HG02970 (cell line): ENCODE measurements around the gene FAT3.

Experiments
- ATAC-seq: cut with Tn5 transposase; IDR thresholded peaks from one replicate; pipeline ENCODE4 v1.9.1; 2021; ENCODE audit warnings: mild to moderate bottlenecking, moderate library complexity, moderate number of reproducible peaks; ENCODE audit not compliant: unreplicated experiment, low FRiP score

Gene FAT3

DNA sequence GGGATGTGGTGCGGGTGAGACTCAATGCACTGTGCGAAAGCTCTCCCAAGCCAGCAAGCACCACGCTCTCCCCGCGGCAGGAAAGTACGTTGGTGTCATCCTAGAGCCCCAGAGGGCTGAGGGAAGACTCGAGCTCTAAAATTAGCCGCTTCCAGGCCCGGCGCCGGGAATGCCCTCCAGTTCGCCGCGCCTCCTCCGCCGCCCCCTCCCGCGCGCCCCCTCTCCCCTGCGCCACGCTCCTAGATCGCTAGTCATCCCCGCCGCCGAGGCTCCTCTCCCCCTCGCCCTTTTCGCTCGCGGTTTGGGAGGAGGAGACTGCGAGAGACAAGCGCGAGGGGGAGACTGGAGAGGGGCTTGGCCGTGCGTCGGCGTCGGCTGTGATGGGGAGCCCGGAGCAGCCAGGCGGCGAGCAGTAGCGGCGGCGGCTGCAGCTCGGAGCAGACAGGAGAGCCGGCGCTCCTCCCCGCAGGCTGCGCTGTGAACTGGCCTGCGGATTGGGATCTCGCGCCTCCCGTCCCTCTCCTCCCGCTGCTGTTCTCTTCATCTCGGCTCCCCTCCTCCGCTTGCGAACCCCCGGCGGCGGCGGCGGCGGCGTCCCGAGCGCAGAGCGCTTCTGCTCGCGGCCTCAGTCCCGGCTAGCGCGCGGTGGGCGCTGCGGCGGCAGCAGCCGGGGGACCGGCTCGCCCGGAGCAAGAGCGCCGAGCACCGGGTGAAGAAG lies at the start of gene FAT3:
TSS of gene FAT3 (plus strand) at position 412 of the 718 bp plus-strand sequence. CDS start 127,295 bp downstream, outside the sequence.
- no peak for ATAC-seq

DNA sequence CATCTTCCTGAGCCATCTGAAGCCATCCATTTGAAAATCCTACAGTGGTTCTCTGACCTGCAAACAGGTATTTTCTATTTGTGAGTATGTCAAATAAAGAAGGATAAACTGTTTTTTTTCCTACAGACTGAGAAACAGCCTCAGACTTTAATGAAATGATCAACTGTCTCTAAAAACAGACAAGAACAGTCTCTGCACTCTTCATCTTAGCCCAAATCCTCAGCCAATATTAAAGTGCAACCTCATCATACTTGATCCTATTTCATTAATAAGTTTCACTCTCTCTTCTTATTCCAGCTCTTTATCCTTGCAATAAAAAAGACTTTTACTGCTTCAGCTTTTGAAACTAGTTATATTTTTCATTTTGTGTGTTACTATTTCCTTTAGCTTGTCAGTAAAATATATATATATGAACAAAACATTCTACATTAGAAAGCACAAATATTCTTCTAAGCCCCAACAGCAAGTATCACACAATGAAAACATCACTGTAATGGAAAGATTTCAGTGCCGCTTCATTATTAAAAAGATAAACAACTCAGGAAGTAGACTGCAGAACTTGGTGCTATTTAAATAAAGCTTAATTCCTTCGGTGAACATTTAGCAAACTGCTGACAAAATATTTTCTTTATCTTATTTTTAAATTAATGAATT lies 45.5 kb upstream of the FAT3 start:
- no peak for ATAC-seq

DNA sequence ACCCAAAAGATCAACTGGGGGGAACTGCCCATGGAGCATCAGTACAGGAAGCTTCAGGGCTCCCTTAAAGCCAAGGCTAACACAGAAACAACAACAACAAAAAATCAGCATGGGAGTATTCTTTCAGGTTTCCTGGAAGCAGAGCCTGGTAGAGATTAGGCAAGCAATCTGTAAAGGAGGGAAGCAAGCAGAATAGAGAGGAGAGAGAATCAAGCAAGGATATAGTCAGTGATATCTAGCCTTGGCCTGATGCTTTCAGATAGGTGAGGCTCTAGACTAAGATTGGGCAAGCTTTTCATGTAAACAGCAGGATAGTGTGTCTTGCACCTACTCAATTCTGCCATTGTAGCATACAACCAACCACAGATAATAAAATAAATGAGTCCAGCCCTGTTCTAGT lies 44.4 kb upstream of the FAT3 start:
- no peak for ATAC-seq

DNA sequence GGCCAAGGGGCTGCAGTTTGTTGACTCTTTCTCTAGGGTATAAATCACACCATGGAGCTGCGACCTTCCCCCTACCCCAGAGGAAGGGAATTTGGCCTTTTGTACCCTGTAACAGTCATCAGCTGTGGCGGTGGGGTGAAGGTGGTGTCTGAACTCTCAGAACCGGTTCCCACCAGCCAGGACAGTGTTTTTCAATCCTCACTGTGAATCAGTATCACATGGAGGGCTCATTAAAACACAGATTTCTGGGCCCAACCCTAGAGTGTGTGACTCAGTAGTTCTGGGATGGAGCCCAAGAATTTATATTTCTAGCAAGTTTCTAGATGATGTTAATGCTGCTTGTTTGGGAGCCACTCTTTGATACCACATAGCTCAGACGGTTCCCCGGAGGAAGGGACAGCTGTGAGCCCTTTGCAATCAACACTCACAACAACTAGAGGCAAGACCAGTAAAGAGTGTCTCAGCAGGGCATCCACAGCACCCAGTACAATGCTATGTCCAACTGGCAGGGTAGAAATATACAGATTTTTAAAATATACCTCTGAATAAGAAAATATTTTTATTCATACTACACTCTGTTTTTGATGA lies 43.9 kb upstream of the FAT3 start:
- no peak for ATAC-seq

DNA sequence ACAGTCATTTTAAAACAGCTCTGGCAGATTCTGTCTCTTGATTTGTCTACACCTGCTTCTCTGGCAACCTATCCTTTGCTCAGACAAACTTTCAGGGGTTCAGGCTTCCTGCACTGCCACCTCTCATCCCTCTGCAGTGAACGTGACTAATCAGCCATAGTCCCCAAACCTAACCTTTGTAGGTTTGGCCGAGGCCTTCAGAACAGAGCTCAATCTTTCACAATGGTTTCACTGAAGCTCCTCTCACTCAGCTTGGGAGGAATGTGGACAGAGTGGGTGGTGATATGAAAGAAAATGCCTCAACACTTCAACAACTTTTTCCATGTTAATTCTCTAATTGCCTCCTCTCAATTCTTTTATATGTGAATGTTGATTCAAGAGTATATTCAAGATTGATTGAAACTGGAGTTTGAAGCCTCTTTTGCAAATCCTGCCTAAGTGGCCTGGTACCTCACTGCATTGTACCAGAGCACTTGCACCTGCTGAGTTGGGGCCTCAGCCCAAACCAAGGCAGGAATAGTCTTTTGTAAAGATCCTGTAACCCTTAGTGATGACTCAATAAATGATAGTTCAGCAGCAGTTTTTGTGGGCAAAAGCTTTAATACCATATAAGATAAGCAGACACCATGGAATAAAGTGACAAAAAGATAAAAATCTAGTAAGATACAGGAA lies 33.9 kb upstream of the FAT3 start:
- no peak for ATAC-seq

DNA sequence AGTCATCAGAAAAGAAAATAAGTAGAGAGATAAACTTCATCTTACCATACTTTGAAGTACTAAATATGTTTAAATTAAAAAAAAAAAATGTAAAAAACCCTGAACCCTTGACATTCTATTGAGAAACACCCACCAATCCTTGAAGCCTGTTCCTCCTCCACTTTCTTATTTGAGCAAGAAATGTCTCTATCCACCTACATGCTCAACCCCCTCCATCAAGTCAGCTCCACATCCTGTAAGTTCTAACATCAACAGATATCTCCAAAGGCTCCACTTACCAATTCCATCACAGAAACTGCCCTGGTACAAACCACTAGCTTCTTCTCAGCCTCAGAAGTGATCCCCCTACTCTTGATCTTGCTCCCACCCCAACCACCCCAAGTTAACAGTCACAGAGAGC lies 32.5 kb upstream of the FAT3 start:
- no peak for ATAC-seq

DNA sequence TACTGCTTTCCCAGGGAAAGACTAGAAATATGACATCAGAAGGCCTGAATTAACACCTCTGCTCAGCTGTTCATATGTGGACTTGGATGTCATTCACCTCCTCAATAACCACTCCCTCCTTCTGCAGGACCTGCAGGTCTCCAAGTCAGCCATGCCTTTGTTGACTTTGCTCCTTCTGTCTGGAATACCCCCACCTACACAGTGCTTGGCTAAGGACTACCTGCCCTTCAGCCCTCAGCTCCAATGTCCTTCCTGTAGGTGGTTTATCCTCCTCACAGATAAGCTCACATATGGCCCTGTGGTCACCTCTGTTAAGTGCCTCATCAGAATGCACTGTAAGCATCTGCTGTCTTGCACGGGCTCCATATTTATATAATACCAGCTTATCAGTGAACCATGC lies 26.4 kb upstream of the FAT3 start:
- no peak for ATAC-seq

DNA sequence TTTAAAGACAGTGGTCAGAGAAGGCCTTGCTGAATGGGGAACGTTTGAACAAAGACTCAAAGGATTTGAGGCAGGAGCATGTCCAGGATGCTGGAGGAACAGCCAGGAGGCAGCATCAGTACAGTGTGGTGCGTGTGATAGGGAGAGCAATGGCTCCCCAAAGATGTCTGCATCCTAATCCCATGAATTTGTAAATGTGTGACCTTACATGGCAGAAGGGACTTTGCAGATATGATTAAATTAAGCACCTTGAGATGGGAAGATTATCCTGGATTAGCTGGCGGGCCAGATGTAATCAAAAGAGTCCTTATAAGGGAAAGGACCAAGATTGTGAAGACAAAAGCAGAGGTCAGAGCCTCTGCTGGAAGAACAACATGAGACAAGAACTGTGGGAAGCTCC lies 24.6 kb upstream of the FAT3 start:
- no peak for ATAC-seq

DNA sequence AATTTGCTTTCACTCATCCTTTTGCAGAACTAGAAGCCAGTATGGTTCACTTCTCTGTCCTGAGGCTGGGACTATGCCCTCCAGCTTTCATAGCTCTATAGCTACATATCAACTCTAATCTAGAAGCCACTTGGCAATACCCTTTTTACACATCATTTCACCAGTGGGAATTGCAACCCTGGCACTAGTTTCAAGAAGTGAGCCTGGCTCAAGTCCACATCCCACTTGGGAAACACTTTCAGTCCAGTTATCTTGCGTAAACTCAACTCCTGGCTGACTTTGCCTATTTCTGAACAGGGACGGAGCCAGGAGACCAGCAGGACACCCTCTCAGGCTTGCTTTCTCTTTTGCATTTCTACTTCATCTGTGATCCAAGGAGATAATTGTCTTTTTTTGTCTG lies 19.9 kb upstream of the FAT3 start:
- ATAC-seq, result no peak

DNA sequence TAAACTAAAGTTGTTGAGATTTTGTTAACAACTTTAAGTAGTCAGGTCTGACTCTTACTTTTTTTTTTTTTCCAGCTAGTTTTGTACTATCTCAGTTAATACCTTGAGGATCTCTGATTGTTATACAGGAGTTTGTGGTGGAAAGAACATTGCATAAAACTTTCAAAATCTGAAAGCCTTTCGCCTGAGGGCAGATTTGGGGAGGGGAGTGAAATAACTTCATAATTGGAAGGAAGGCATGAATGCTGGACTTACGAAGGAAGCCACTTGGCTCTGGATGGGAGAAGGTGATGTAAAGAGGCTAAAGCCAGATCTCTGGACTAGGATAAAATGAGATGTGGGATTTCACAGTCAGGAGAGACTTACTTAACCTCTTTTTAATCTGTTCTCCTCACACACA lies 18.2 kb upstream of the FAT3 start:
- no peak for ATAC-seq

DNA sequence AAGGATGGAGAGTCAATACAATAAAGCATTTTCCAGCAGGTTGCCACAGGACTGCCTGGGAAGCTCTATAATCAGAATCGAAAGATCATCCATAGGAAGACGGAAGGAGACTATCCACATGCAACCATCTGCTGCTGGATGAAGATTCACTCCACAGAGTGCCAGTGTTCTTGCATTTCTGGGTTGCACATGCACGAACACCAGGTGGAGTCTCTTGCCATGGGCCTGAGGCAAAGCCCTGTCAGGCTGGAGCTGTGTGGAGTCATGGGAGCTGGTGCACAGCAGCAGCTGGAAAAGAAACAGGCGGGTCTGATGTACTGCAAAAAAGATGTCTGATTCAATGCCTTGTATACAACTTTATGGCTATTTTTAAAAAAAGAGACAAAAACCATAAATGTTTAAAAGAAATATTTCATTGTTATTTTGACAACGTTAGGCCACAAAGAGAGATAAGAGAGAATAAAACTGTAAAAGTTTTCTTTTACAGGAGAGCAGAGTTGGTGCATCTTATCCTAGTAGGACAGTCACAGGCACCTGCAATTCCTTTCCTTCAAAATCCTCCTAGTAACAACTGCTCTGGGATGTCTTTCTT lies 12.9 kb upstream of the FAT3 start:
- no peak for ATAC-seq

DNA sequence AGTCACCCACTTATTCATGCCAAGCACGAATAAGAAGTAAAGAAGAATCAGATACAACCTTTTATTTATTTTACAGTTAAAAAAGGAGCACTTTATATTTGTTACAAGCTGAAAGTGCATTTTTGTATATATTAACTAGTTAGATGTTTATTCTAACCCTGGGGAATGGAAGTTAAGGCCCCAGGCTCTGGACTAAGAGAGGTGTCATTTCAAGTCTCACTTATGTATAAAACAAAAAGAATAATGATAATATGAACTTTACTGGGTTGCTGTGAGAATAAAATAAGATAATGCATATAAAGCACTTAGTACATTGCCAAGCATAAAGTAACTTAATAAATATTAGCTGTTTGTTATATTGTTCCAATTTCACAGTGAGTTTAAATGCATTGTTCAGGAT lies 12.1 kb upstream of the FAT3 start:
- ATAC-seq, result no peak

DNA sequence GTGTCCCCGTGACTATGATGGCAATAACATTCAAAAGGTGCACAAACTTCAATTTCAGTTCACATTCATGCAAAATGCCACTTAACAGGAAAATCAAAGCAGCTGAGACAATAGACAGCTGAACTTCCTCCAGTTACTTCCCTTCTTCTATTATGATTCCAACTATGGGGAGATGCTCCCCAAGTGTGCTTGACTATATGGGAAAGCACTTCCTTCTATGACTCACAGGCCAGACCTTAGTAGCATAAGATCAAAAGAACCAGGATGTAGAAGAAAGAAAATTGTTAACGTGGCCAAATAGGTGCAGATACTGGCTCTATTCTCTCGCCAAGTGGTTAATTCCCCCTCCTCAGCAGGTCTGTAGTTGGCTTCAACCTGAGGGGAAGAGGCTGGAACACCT lies 7.8 kb upstream of the FAT3 start:
- ATAC-seq, result no peak

DNA sequence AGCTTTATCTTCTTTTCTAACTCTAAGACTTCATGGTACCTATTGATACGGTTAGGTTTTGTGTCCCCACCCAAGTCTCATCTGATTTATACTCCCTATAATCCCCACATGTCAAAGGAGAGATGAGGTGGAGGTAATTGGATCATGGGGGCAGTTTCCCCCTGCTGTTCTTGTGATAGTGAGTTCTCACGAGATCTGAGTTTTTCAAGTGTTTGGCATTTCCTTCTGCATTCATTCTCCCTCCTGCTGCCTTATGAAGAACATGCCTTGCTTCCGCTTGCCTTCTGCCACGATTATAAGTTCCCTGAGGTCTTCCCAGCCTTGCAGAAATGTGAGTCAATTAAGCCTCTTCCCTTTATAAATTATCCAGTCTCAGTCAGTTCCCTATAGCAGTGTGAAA lies 5.1 kb upstream of the FAT3 start:
- ATAC-seq, result no peak

DNA sequence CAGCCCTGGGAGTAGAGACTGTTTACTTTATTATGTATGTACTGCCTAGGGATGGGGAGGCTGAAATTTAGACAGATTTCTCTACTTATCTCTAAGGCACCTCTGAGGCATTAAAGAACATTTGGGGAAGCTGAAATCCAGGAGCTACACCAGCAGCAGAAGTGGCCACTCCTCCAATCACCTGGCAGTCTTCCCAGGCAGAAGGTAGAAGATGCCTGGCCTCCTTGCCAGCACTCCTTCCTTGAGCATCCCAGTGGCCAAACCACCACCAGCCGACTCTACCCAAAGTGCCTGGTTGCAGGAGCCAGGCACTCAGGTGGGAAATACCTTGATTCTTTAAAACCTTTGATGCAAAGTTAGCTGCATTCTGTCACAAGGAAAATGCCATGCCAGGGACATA lies 1.9 kb upstream of the FAT3 start:
- ATAC-seq, result no peak

DNA sequence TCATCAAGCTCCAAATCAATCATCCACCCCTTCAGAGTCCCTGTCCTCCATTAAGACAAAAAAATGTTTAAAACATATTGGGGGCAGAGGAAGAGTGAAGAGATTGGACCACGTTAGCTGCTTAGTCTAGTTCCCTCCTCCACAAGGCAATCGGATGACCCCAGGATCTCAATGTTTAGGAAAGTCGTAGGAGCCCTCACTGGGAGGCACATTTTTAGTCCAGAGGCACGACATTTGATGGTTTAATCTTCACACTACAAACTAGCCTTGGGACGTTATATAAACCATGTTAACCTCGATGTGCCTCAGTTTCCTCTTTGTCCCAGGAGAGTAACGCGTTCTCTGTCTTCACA lies 588 bp upstream of the FAT3 start:
- no peak for ATAC-seq

DNA sequence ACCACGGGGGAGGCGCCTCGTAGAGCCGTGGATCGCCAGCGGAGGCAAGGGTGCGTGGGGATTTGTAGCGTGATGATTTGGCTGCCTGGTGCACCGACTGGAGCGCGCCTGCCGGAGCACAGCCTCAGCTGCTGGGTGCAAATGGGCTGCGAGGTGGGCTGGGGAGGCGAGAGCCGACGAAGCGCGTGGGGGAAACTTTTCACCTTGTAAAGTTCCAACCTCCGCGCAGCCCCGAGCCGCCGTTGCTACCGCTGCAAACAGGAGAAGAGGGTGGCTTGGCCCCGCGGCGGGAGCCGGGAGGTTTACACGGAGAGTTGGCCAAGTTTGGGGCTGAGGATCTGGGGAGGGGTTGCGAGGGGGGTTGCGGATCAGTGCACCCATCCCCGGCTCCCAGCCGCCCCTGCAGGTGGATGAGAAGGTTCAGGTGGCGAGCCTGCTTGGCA lies 528 bp downstream of the FAT3 start:
- no peak for ATAC-seq

DNA sequence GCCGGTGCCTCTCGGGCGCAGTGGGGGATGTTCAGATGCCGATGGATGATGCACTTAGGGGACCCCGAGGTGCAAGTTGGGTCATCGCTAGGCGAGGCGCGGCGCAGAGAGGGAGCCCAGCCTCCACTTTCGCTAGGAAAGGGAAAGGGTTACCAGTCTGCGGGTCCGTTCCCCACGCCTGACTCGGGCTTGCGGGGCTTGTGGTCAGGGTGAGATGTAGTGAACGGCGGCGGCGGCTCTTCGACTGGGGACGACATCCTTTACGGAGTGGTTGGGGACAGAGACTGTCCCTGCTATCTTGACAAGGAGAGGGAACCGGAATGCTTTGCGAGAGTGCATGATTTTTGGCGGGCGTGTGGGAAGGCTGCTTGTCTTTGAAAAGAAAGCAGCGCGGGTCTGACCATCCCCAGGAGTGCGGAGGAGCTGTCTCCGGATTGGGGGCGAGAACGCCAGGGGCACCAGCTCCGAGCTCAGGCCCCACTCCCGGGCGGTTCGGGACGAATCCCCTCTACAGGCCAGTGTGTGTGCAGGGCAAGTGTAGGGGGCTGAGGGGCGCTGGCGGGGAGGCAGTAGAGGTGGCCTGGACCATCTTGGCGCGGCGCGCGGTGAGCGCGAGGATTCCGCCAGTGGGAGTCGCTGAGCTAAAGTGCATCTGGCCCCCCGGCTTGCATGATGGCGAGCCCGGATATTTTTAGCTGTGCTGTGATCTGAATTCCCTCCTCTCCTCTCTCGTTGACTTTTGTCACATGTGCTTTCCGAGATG lies 1.1 kb downstream of the FAT3 start:
- no peak for ATAC-seq

DNA sequence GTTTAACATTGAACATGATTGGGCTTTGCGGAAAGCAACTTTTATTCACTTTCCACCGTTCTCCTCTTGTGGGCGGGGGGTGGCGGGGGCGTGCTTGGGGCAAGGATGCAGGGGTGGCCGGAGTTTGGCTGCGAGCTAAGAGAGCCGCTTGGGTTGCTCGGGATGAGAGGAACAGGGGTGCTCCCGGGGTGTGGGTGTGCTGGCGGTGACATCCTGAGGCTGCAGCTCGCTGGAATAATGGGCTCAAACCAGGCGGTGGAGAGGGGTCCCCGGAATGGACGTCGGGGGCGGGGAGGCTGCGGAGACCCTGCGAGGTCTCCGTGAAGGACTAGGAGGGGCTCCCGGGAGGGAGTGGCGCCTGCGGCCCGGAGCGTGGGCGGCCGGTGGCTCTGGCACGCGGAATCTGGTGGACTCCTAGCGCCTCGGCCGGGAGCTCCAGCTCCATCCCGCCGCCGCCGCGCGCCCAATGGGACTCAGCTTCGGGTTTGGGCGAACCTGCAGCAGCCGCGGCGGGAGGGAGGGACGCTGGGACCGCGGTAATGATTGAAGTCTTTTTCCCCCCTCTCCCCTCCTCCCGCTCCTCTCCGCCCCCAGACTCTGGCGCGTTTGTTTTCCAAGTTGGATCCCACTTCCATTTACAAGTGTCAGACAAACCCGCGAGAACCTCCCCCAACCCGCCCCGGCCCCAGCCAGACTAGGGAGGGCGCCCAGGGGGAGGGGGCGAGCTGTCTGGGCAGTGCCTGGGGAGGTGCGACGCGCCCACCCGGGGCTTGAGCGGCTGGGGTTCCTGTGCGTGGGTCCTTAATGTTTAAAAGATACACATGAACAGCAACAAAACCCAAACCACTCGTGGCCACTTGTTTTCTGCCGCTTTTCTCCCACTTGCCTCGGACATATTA lies 2.0 kb downstream of the FAT3 start:
- no peak for ATAC-seq
